Tibial nerve (tissue), 4 donors: Measurements from ENCODE around the gene NCEH1.

Experiments
- CTCF ChIP-seq, 5 experiments: fragments of 200-600 bp in 3 of 5; fragments of 450-650 bp in 2 of 5; sonication (generic) in 3 of 5; IDR thresholded peaks; one replicate each; pipeline ENCODE4 v1.5.1; 2016 to 2019; ENCODE audit warnings: antibody characterized with exemption in 5 of 5, mild to moderate bottlenecking in 3 of 5, moderate library complexity in 2 of 5
- EP300 ChIP-seq, 2 donors: sonication (generic); formaldehyde crosslinking; IDR thresholded peaks; one replicate each; pipeline ENCODE4 v1.6.1; 2017; ENCODE audit warnings: antibody characterized with exemption in 2 of 2, mild to moderate bottlenecking in 1 of 2

- peak in 1 of 2 donors; percentile 35 for TF ChIP-seq EP300 (IDR thresholded peaks at IDR 0.05)
- peak; percentile 57 to 82 (median 76) for TF ChIP-seq CTCF (IDR thresholded peaks at IDR 0.05)
These were observed 115.0 kb downstream of the NCEH1 start for GRCh38 chr3:172595664-172596393.
